GM13976 (cell line): Measurements from ENCODE around the gene FAF2.
"Not testable (repeated sequence)": the region's sequence is repeated elsewhere in the genome, so short reads cannot be mapped to it uniquely, and the experiment has no call there.

Experiments used
- DNase-seq: peaks from one replicate; pipeline ENCODE4 v3.0.0; 2012; ENCODE audit warnings: low spot score
- CTCF ChIP-seq: IDR thresholded peaks from 2 replicates; pipeline ENCODE4 v1.5.1; 2012; ENCODE audit warnings: borderline replicate concordance, mild to moderate bottlenecking; ENCODE audit not compliant: insufficient read depth; ENCODE audit errors: extremely low read depth, missing control alignments, control extremely low read depth
- in situ Hi-C: fragments of 300-500 bp; cut with MboI; formaldehyde crosslinking; loops from one replicate; pipeline ENCODE4 v1.12.0; 2022; ENCODE audit warnings: low sequenced_read_pairs, mixed read lengths, inconsistent platforms; ENCODE audit not compliant: unreplicated experiment

FAF2 gene

GRCh38 chr5:176440927-176441706 is 7.1 kb upstream of the FAF2 start:
- in situ Hi-C loops: no loop called here
- DNase-seq: no peak
- TF ChIP-seq CTCF: no peak

GRCh38 chr5:176441921-176442323 is 6.3 kb upstream of the FAF2 start:
- in situ Hi-C loops: no loop called here
- DNase-seq: no peak
- TF ChIP-seq CTCF: no peak

GRCh38 chr5:176442911-176443310 is 5.3 kb upstream of the FAF2 start:
- DNase-seq, in situ Hi-C loops: not testable (repeated sequence)

DNA sequence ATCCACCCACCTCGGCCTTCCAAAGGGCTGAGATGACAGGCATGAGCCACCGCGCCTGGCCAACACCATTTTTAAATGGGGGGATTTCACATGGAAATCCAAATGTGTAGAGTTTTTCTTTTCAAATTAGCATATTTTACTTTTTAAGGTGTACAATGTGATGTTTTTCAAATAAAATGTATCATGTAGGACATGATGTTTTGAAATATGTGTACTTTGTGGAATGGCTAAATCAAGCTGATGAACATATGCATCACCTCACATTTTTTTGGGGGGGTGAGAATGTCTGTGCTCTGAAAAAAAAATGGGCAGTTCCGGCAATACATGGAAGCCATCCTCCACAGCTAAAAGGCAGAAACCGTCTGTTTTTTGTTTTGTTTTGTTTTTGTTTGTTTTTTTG is 3.4 kb upstream of the FAF2 start:
- no peak for DNase-seq
- TF ChIP-seq CTCF: no peak
- in situ Hi-C loops: no loop called here

DNA sequence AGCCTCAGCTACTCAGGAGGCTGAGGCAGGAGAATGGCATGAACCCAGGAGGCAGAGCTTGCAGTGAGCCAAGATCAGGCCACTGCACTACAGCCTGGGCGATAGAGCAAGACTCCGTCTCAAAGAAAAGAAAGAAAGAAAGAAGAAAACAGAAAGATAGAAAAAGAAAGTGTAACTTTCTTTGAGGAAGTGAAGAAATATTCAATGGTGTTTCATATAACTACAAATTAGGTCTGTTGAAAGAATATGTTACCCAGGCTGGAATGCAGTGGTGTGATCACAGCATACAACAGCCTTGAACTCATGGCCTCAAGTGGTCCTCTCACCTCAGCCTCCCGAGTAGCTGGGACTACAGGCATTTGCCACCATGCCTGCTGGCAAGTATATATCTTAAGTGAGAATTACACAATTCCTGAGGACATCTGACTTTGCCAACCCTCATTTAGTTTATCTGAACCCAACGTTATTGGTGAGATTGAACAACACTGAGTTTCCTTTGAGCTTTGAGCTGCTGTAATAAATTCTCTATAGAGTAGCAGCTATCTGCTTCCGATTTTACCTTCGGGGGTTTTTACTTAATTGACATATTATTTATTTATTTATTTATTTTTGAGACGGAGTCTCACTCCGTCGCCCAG is 2.0 kb upstream of the FAF2 start:
- TF ChIP-seq CTCF: no peak

GRCh38 chr5:176446884-176447590 is 1.1 kb upstream of the FAF2 start:
- TF ChIP-seq CTCF: no peak
- in situ Hi-C loops: no loop called here
- no peak for DNase-seq

More for the DNA sequence above, 2.0 kb upstream of the FAF2 start:
- DNase-seq: no peak
- in situ Hi-C loops: no loop called here

GRCh38 chr5:176447591-176447977 is 601 bp upstream of the FAF2 start:
- TF ChIP-seq CTCF: no peak
- in situ Hi-C loops: no loop called here
- no peak for DNase-seq
